ENCODE results near the gene KRTAP8-1.

DNA sequence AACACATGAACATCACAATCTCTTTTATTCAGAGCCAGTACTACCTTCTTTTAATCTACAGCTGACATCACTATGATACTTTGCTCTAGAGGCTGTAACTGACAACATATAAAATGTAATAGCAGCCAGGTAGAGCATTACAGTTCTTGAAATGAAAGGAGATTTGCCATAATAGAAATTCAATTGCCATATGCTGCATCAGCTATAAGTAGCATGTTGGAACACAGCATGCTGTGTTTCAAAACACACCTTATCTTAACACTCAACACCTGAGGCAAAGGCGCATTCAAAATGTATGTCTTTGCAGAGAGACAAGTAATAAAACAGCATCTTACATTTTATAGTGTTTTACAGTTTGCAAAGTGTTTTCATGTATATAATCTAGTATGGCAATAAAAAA, 33.8 kb downstream of the KRTAP8-1 start:
- TF ChIP-seq CTCF (tag by site-specific recombination; IDR thresholded peaks at IDR 0.05), result no peak
- no peak for TF ChIP-seq SCRT2 (tag by site-specific recombination; IDR thresholded peaks at IDR 0.05)
- TF ChIP-seq YY1 (tag by site-specific recombination; IDR thresholded peaks at IDR 0.05), result no peak
- TF ChIP-seq ZNF548 (tag by site-specific recombination; IDR thresholded peaks at IDR 0.05), result no peak
- TF ChIP-seq ZNF580 (tag by site-specific recombination; IDR thresholded peaks at IDR 0.05), result no peak
- TF ChIP-seq, protein P1, sequence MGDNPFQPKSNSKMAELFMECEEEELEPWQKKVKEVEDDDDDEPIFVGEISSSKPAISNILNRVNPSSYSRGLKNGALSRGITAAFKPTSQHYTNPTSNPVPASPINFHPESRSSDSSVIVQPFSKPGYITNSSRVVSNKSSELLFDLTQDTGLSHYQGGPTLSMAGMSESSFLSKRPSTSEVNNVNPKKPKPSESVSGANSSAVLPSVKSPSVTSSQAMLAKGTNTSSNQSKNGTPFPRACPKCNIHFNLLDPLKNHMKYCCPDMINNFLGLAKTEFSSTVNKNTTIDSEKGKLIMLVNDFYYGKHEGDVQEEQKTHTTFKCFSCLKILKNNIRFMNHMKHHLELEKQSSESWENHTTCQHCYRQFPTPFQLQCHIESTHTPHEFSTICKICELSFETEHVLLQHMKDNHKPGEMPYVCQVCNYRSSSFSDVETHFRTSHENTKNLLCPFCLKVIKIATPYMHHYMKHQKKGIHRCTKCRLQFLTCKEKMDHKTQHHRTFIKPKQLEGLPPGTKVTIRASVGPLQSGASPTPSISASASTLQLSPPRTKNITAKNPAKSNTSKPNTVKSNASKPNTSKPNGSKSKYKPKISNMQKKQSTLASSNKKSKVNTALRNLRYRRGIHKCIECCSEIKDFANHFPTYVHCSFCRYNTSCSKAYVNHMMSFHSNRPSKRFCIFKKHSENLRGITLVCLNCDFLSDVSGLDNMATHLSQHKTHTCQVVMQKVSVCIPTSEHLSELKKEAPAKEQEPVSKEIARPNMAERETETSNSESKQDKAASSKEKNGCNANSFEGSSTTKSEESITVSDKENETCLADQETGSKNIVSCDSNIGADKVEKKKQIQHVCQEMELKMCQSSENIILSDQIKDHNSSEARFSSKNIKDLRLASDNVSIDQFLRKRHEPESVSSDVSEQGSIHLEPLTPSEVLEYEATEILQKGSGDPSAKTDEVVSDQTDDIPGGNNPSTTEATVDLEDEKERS (tag by site-specific recombination; IDR thresholded peaks at IDR 0.05), result no peak
- no peak for TF ChIP-seq ZNF626 (tag by site-specific recombination; IDR thresholded peaks at IDR 0.05)
- TF ChIP-seq ZNF138 (tag by site-specific recombination; IDR thresholded peaks at IDR 0.05; ENCODE audit: borderline replicate concordance), result no peak
- no peak for TF ChIP-seq ZNF202 (tag by site-specific recombination; IDR thresholded peaks at IDR 0.05; ENCODE audit: borderline replicate concordance)
- TF ChIP-seq, protein P2, sequence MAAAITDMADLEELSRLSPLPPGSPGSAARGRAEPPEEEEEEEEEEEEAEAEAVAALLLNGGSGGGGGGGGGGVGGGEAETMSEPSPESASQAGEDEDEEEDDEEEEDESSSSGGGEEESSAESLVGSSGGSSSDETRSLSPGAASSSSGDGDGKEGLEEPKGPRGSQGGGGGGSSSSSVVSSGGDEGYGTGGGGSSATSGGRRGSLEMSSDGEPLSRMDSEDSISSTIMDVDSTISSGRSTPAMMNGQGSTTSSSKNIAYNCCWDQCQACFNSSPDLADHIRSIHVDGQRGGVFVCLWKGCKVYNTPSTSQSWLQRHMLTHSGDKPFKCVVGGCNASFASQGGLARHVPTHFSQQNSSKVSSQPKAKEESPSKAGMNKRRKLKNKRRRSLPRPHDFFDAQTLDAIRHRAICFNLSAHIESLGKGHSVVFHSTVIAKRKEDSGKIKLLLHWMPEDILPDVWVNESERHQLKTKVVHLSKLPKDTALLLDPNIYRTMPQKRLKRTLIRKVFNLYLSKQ (tag by site-specific recombination; IDR thresholded peaks at IDR 0.05; ENCODE audit: borderline replicate concordance), result no peak
- TF ChIP-seq ZNF530 (tag by site-specific recombination; IDR thresholded peaks at IDR 0.05; ENCODE audit: low read depth), result no peak

All from HEK293 (cell line).